H1 (cell line): ENCODE data around the gene FBXO7. TPM values are rescaled to one million over a fixed set of nuclear protein-coding genes. Genes with fewer than 3 reads are reported as not detected.

ENCODE experiments used
- CTCF ChIA-PET: fragments of 300-600 bp; sonication (Branson Sonifier 250); formaldehyde crosslinking; loops from one replicate; lab custom pipeline; 2021; ENCODE audit not compliant: partially characterized antibody; lab: Charles Lee
- POLR2A ChIA-PET: fragments of 300-600 bp; sonication (Branson Sonifier 250); formaldehyde crosslinking; loops from one replicate; lab custom pipeline; 2021; ENCODE audit warnings: inconsistent platforms; ENCODE audit not compliant: partially characterized antibody; lab: Charles Lee
- DNase-seq, 2 experiments: peaks; one replicate each; pipeline versions ENCODE4 v3.0.0 to v3.0.0-alpha.2; 2010 to 2022; ENCODE audit warnings: low spot score in 2 of 2, low read depth in 1 of 2, mixed read lengths in 1 of 2
- FAIRE-seq: peaks from 2 replicates; lab custom pipeline; 2011; peaks lifted over from hg19 to GRCh38; lab: Jason Lieb, UNC
- H2AFZ ChIP-seq: 2 replicates; pipeline ENCODE4 v1.8.1; 2012; ENCODE audit warnings: low read length, inconsistent platforms
- H2AK5ac ChIP-seq: 2 replicates; pipeline ENCODE4 v1.6.1; 2013; ENCODE audit warnings: low read depth, low read length
- H2BK120ac ChIP-seq: replicated peaks from 2 replicates; pipeline ENCODE3; 2013; ENCODE audit warnings: low read depth, low read length, inconsistent platforms
- H2BK12ac ChIP-seq: 2 replicates; pipeline ENCODE4 v1.6.1; 2013; ENCODE audit warnings: low read depth, low read length
- H2BK15ac ChIP-seq: 2 replicates; pipeline ENCODE4 v1.6.1; 2013; ENCODE audit warnings: low read length
- H2BK20ac ChIP-seq: 2 replicates; pipeline ENCODE4 v1.6.1; 2013; ENCODE audit warnings: low read length
- H2BK5ac ChIP-seq: 2 replicates; pipeline ENCODE4 v1.6.1; 2013; ENCODE audit warnings: low read depth, low read length
- H3K14ac ChIP-seq: 2 replicates; pipeline ENCODE4 v1.6.1; 2013; ENCODE audit warnings: inconsistent platforms; ENCODE audit not compliant: insufficient read length
- H3K18ac ChIP-seq: 2 replicates; pipeline ENCODE4 v1.6.1; 2013; ENCODE audit warnings: low read length; ENCODE audit errors: extremely low read depth
- H3K23ac ChIP-seq: 2 replicates; pipeline ENCODE4 v1.6.1; 2013; ENCODE audit warnings: inconsistent platforms; ENCODE audit not compliant: insufficient read length
- H3K23me2 ChIP-seq: 2 replicates; pipeline ENCODE4 v1.6.1; 2013; ENCODE audit warnings: low read depth, low read length
- H3K27ac ChIP-seq: 2 replicates; pipeline ENCODE4 v1.6.1; 2011; ENCODE audit warnings: low read depth, low read length, inconsistent platforms
- H3K27me3 ChIP-seq, 4 experiments: replicated peaks in 1 of 4; 1 replicate in 1 of 4; 2 replicates in 3 of 4; pipeline versions ENCODE4 v1.6.1 to v1.8.1; 2011 to 2013; ENCODE audit warnings: low read length in 3 of 4, mild to moderate bottlenecking in 3 of 4, inconsistent platforms in 2 of 4, mixed read lengths in 2 of 4, moderate library complexity in 1 of 4; ENCODE audit not compliant: control insufficient read depth in 3 of 4, insufficient read depth in 3 of 4; ENCODE audit errors: extremely low read depth in 1 of 4
- H3K36me3 ChIP-seq, 4 experiments: 2 replicates each; pipeline versions ENCODE4 v1.6.1 to v1.8.1; 2011 to 2013; ENCODE audit warnings: mild to moderate bottlenecking in 4 of 4, low read length in 3 of 4, moderate library complexity in 2 of 4, control low read depth in 1 of 4, inconsistent platforms in 1 of 4; ENCODE audit not compliant: insufficient read depth in 4 of 4, control insufficient read depth in 2 of 4
- H3K4ac ChIP-seq: replicated peaks from 2 replicates; pipeline ENCODE3; 2013; ENCODE audit warnings: low read length, low read depth, mixed read lengths, inconsistent platforms; ENCODE audit not compliant: insufficient read length
- H3K4me1 ChIP-seq, 4 experiments: replicated peaks in 1 of 4; 1 replicate in 1 of 4; 2 replicates in 3 of 4; pipeline versions ENCODE4 v1.6.1 to v1.8.1; 2011 to 2013; ENCODE audit warnings: low read length in 3 of 4, inconsistent platforms in 2 of 4, mixed read lengths in 1 of 4; ENCODE audit not compliant: insufficient read depth in 4 of 4, control insufficient read depth in 3 of 4
- H3K4me2 ChIP-seq, 2 experiments: 2 replicates each; pipeline versions ENCODE4 v1.6.1 to v1.8.1; 2011 to 2013; ENCODE audit warnings: low read depth in 2 of 2, low read length in 2 of 2, control low read depth in 1 of 2, inconsistent platforms in 1 of 2, mild to moderate bottlenecking in 1 of 2; ENCODE audit not compliant: insufficient read depth in 1 of 2
- H3K4me3 ChIP-seq, 4 experiments: fragments of 200-600, 300-600 bp in 1 of 4; sonication (generic), shearing (Covaris generic), sonication (Bioruptor Twin) in 1 of 4; 2 replicates each; pipeline versions ENCODE4 v1.5.1 to v1.8.1; 2011 to 2016; ENCODE audit warnings: low read length in 4 of 4, low read depth in 3 of 4, control low read depth in 2 of 4, inconsistent platforms in 2 of 4, mild to moderate bottlenecking in 2 of 4, mixed read lengths in 1 of 4, moderate library complexity in 1 of 4; ENCODE audit not compliant: insufficient read depth in 2 of 4; ENCODE audit errors: extremely low read depth in 1 of 4
- H3K56ac ChIP-seq: replicated peaks from 2 replicates; pipeline ENCODE3; 2013; ENCODE audit warnings: low read depth, mild to moderate bottlenecking, mixed read lengths, low read length, inconsistent platforms; ENCODE audit not compliant: insufficient read length
- H3K79me1 ChIP-seq: 2 replicates; pipeline ENCODE4 v1.6.1; 2013; ENCODE audit warnings: low read depth, low read length, control low read depth
- H3K79me2 ChIP-seq, 2 experiments: 2 replicates each; pipeline versions ENCODE4 v1.6.1 to v1.8.1; 2012 to 2013; ENCODE audit warnings: low read length in 2 of 2, mild to moderate bottlenecking in 2 of 2, inconsistent platforms in 1 of 2; ENCODE audit not compliant: insufficient read depth in 2 of 2, control insufficient read depth in 1 of 2
- H3K9ac ChIP-seq, 4 experiments: replicated peaks in 1 of 4; 1 replicate in 1 of 4; 2 replicates in 3 of 4; pipeline versions ENCODE4 v1.6.1 to v1.8.1; 2011 to 2013; ENCODE audit warnings: low read depth in 3 of 4, low read length in 3 of 4, control low read depth in 2 of 4, mild to moderate bottlenecking in 2 of 4, moderate library complexity in 2 of 4, inconsistent platforms in 1 of 4; ENCODE audit errors: extremely low read depth in 1 of 4
- H3K9me3 ChIP-seq, 2 experiments: 2 replicates each; pipeline versions ENCODE4 v1.6.1 to v1.8.1; 2012 to 2013; ENCODE audit warnings: mild to moderate bottlenecking in 2 of 2, moderate library complexity in 2 of 2, control low read depth in 1 of 2, inconsistent platforms in 1 of 2, low read depth in 1 of 2, low read length in 1 of 2, mixed read lengths in 1 of 2; ENCODE audit not compliant: insufficient read depth in 2 of 2
- H4K20me1 ChIP-seq, 2 experiments: replicated peaks in 1 of 2; 2 replicates each; pipeline versions ENCODE3 to v1.8.1; 2011 to 2013; ENCODE audit warnings: inconsistent platforms in 2 of 2, low read length in 2 of 2, mild to moderate bottlenecking in 1 of 2; ENCODE audit not compliant: insufficient read depth in 2 of 2, control insufficient read depth in 1 of 2
- H4K5ac ChIP-seq: 2 replicates; pipeline ENCODE4 v1.6.1; 2013; ENCODE audit warnings: low read length, low read depth, mixed read lengths, inconsistent platforms; ENCODE audit not compliant: insufficient read length
- H4K8ac ChIP-seq: 2 replicates; pipeline ENCODE4 v1.8.0; 2013; ENCODE audit warnings: mild to moderate bottlenecking, moderate library complexity, low read length, inconsistent platforms; ENCODE audit not compliant: insufficient read depth; ENCODE audit errors: extremely low read depth
- H4K91ac ChIP-seq: replicated peaks from 2 replicates; pipeline ENCODE3; 2013; ENCODE audit warnings: low read length, mixed read lengths, inconsistent platforms; ENCODE audit not compliant: insufficient read length
- ASH2L ChIP-seq: fragments of 200-600, 300-600 bp; sonication (generic); IDR thresholded peaks from one replicate; pipeline ENCODE4 v1.7.1; 2017; ENCODE audit warnings: low read length
- CBX8 ChIP-seq: fragments of 300-800, 300-1000 bp; sonication (generic); IDR thresholded peaks from 2 replicates; pipeline ENCODE4 v1.7.1; 2016; ENCODE audit warnings: low read depth, low read length, borderline replicate concordance
- FOSL1 ChIP-seq: IDR thresholded peaks from 2 replicates; pipeline ENCODE4 v1.6.1; 2011; ENCODE audit warnings: mild to moderate bottlenecking, low read depth, low read length, moderate library complexity; ENCODE audit not compliant: insufficient read depth
- GABPA ChIP-seq: IDR thresholded peaks from 2 replicates; pipeline ENCODE4 v1.6.1; 2011; ENCODE audit warnings: mild to moderate bottlenecking, low read length, moderate library complexity, borderline replicate concordance; ENCODE audit not compliant: insufficient read depth
- HDAC2 ChIP-seq, 2 experiments: fragments of 300-600 bp in 1 of 2; sonication (generic) in 1 of 2; IDR thresholded peaks; 2 replicates each; pipeline ENCODE4 v1.6.1; 2011 to 2012; ENCODE audit warnings: low read depth in 2 of 2, low read length in 2 of 2, mild to moderate bottlenecking in 2 of 2, moderate library complexity in 2 of 2, borderline replicate concordance in 1 of 2, inconsistent platforms in 1 of 2
- HDAC6 ChIP-seq: IDR thresholded peaks from one replicate; pipeline ENCODE4 v1.7.1; 2012; ENCODE audit warnings: low read depth, mild to moderate bottlenecking, inconsistent platforms, low read length, moderate library complexity
- POLR2A ChIP-seq, 2 experiments: IDR thresholded peaks; 1 replicate in 1 of 2; 2 replicates in 1 of 2; pipeline ENCODE4 v1.6.1; 2011; ENCODE audit warnings: low read depth in 2 of 2, low read length in 2 of 2, mild to moderate bottlenecking in 2 of 2; ENCODE audit errors: control extremely low read depth in 1 of 2
- RAD21 ChIP-seq, 2 experiments: IDR thresholded peaks in 1 of 2; conservative IDR thresholded peaks in 1 of 2; 2 replicates each; pipeline ENCODE4 v1.6.1; 2011; ENCODE audit warnings: low read depth in 2 of 2, low read length in 2 of 2, improper control_type of control experiment in 1 of 2, inconsistent platforms in 1 of 2, mild to moderate bottlenecking in 1 of 2, moderate library complexity in 1 of 2
- RFX5 ChIP-seq: IDR thresholded peaks from 2 replicates; pipeline ENCODE4 v1.6.1; 2011; ENCODE audit warnings: low read depth, low read length, improper control_type of control experiment, borderline replicate concordance
- TEAD4 ChIP-seq: IDR thresholded peaks from 2 replicates; pipeline ENCODE4 v1.6.1; 2012; ENCODE audit warnings: low read depth, low read length, inconsistent platforms, mixed read lengths
- ZNF274 ChIP-seq: IDR thresholded peaks from 2 replicates; pipeline ENCODE4 v1.7.0; 2012; ENCODE audit warnings: low read length, borderline replicate concordance; ENCODE audit errors: extremely low read depth
- WGBS, 2 experiments: shearing (Covaris generic) in 1 of 2; methylation state at CpG; one replicate each; pipeline versions ENCODE4 v1.1.6 to v1.1.7; 2013 to 2015; ENCODE audit warnings: low lambda C conversion rate in 2 of 2, mixed read lengths in 2 of 2, inconsistent platforms in 1 of 2, low coverage in 1 of 2, missing lambda C conversion rate in 1 of 2; ENCODE audit not compliant: insufficient replicate concordance in 2 of 2, insufficient coverage in 1 of 2, insufficient read length in 1 of 2; ENCODE audit errors: extremely low coverage in 1 of 2, missing lambda C conversion rate in 1 of 2; 5-methylcytosine and 5-hydroxymethylcytosine counted together
- polyA plus RNA-seq, 7 experiments: library from polyadenylated mRNA; depleted of rRNA in 3 of 7; stranded (reverse) in 5 of 7; unstranded in 2 of 7; fragments of >200 nt in 5 of 7; fragments of 200-250 nt in 2 of 7; gene quantifications; 1 replicate in 5 of 7; 2 replicates in 1 of 7; 4 replicates in 1 of 7; pipeline versions ENCODE4 v1.2.1 to v1.2.3, GENCODE V29; 2011 to 2013; ENCODE audit warnings: missing spikeins in 2 of 7, mixed read lengths in 2 of 7
- total RNA-seq: library from RNA; stranded (reverse); fragmentation: NEBNext Ultra II Directional; extraction: Animal tissue kit (Norgen Biotek cat#: 25700); gene quantifications from 2 replicates; pipeline ENCODE4 v1.2.1, GENCODE V29; 2021

FBXO7 gene
- total and polyA plus RNA-seq, 2 of the 8 experiments (the other 6 are each of a cell fraction or from before 2014, with no cell fraction given): 62.7 to 76.1 TPM

DNA sequence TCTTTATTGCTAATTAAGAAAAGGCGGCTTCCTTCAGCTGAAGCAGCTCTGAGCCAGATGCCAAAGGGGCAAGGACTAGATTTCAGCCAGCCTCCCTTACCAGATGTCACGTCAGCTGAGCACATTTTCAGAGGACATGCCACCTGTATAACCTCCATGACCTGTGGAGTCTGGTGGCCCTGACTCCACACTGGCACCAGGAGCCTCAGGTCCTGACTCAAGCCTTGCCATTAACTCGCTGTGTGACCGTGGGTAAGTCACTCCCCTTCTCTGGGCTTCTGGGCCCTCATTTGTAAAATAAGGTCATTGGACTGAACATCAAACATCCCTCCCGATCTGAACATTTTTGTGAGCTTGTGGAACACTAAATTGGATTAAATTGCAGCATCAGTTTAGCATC lies 46.0 kb downstream of the FBXO7 start:
- Histone ChIP-seq H2BK20ac (no peak overlapping the region), H3K4me2 (no peak overlapping the region), H2BK15ac (no peak overlapping the region), H3K18ac (no peak overlapping the region), H4K8ac (no peak overlapping the region), H2AFZ (no peak overlapping the region), H3K27ac (no peak overlapping the region), H3K27me3 (no peaks in the 10 kb centered on the region), H3K14ac (no peak overlapping the region), H4K5ac (no peak overlapping the region), H3K79me1 (no peaks in the 10 kb centered on the region), H2AK5ac (no peak overlapping the region), H2BK12ac (no peak overlapping the region), H3K36me3 (peaks cover 0 to 15% (median 9%) of the 10 kb centered on the region in 4 experiments; a peak in 7 of 8 replicates), H2BK120ac (no peak overlapping the region), H4K91ac (no peak overlapping the region), H3K4ac (no peak overlapping the region), H3K9me3 (peaks cover 0 to 6% of the 10 kb centered on the region in 2 experiments; a peak in 2 of 4 replicates), H3K4me1 (no peaks in the 10 kb centered on the region), H3K4me3 (no peak overlapping the region), H4K20me1 (no peaks in the 10 kb centered on the region), H3K9ac (no peak overlapping the region), H3K23ac (no peak overlapping the region), H3K79me2 (no peaks in the 10 kb centered on the region), H3K23me2 (no peaks in the 10 kb centered on the region; the same call in 1 of the 2 replicates), H2BK5ac (no peak overlapping the region), H3K56ac (no peak overlapping the region)
- TF ChIP-seq TEAD4: no peak
- no peak for TF ChIP-seq HDAC2 (IDR thresholded peaks at IDR 0.05; ENCODE audit: borderline replicate concordance in 1 of 2, low read depth in 2 of 2, low read length in 2 of 2)
- TF ChIP-seq ZNF274: no peak
- no peak for TF ChIP-seq POLR2A (IDR thresholded peaks at IDR 0.05; ENCODE audit: control extremely low read depth in 1 of 2, low read depth in 2 of 2, low read length in 2 of 2)
- no peak for TF ChIP-seq CBX8
- no peak for TF ChIP-seq RAD21 (IDR thresholded peaks at IDR 0.05 in 1 of 2, conservative IDR thresholded peaks at IDR 0.05 in 1 of 2; ENCODE audit: low read depth in 2 of 2, low read length in 2 of 2)
- no peak for TF ChIP-seq RFX5
- TF ChIP-seq HDAC6: no peak
- no peak for TF ChIP-seq GABPA
- TF ChIP-seq FOSL1: no peak
- TF ChIP-seq ASH2L: no peak
- ChIA-PET POLR2A (no interaction called here), CTCF (interaction anchor here (0.9 to 1.3 kb wide), 2 partner anchors 9 to 276 kb away, joined by 3 read pairs; no protein-coding TSS in a partner anchor)
- DNase-seq (no peak), FAIRE-seq (no peak)
- 90% methylated on average over 5 of the region's 5 CpGs; no CpG with 5 or more reads in 1 of the 2 experiments for WGBS, 2 experiments
